Measurements from ENCODE around the gene PTPN4.

The PTPN4 gene

GRCh38 chr2:120026890-120027289, 267.2 kb downstream of the PTPN4 start:
- DNase-seq: no peak

- no peak for DNase-seq
Observed at GRCh38 chr2:120028795-120029194, 269.1 kb downstream of the PTPN4 start.

GRCh38 chr2:120029672-120030640, 270.2 kb downstream of the PTPN4 start:
- DNase-seq: no peak

- DNase-seq: no peak
Observed at GRCh38 chr2:120032297-120032696, 272.6 kb downstream of the PTPN4 start.

Measured in GOT3 (cell line).